ENCODE data around the gene HOXB7.

Gene HOXB7

GRCh38 chr17:48622857-48623256 is 12.0 kb upstream of the HOXB7 start:
- DNase-seq, result no peak

- DNase-seq, result no peak
These were observed 10.9 kb upstream of the HOXB7 start for GRCh38 chr17:48621410-48622392.

DNA sequence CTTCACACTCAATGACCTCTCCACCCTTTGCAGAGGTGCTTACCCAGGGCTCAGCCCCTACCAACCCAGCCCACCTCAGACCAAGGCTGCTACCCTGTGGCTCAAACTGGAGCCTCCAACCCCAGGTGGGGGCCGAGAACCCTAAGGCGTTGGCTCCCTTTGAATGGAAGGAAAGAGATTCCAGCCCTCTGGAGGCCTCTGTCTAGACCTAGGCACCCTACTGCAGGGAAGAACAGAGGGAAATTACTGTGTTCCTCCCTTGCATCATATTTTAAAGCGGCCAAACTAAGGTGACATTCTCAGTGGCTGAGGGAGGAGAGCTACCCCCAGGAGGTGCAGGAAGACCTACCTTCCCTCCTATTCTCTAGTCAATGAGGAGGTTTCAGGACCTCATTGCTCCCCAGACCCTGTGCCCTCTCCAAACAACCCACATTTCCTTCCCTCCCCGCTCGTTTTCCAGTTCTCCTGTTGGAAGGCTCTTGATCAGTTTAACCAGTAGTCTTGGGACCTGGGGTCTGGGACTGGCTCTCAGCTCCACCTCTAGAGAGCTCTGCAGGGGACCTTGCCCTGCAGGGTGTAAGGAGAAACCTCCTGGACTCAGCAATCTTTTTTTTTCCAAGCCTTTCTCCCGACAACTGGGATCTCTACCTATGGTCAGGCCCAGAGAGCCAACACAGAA is 9.8 kb upstream of the HOXB7 start:
- DNase-seq, result no peak

DNA sequence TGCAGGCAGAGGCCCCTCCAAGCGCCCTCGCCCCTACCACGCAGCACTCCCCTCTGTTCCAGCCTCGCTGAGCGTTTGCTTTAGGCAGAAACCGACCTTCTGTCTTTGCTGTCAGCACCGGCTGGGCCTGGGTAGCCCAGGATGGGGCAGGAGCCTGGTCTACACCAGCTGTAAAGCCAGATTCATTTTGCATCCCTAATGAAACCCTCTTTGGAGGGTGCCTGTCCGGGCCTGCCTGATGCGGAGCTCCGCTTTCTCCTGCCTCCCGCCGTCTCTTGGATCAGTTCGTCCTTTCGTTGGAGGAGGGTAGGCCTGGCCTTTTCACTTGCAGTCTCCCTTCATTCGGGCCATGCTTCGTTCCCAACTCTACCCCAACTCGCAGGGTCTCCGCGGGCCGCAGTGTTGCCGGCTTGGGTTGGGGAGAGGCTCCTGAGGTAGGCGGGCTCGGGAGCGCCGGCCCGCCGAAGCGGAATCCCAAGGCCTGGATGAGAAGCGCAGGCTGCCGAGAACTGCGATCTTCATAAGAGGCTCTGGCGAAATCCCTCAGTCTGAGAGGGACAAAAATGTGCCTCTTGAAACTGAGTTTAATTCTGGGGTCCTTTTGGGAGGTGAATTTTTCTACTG is 9.1 kb upstream of the HOXB7 start:
- no peak for DNase-seq

DNA sequence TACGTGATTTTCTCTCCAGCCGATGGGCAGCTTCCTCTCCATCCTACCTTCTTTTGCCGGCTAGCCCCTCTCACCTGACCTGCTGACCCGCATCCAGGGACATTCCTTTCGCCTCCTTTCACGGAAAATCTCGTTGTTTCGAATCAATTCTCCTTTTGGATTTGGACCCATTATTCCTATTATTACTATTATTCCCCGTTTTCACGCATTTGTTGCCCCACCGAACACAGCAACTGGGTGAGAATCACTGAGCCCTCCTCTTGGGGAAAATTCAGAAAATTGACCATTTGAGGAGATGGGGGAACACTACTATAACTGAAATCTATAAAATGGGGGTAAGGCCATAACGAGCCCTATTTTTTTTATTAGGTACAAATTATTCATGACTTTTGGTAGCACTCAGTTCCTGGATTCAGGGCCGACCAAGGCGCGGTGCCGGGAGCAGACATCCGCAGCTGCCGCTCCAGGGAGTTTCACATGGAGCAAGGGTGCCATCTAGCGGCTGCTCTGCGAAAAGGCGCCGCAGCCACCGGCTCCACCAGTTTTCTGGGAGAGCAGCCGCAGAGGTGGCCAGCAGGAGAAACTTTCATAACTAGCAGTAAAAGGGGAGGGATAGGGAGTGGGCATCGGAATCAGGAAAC is 7.6 kb upstream of the HOXB7 start:
- DNase-seq, result peak; percentile 81

GRCh38 chr17:48617471-48618255 is 6.8 kb upstream of the HOXB7 start:
- peak; percentile 43 for DNase-seq

DNA sequence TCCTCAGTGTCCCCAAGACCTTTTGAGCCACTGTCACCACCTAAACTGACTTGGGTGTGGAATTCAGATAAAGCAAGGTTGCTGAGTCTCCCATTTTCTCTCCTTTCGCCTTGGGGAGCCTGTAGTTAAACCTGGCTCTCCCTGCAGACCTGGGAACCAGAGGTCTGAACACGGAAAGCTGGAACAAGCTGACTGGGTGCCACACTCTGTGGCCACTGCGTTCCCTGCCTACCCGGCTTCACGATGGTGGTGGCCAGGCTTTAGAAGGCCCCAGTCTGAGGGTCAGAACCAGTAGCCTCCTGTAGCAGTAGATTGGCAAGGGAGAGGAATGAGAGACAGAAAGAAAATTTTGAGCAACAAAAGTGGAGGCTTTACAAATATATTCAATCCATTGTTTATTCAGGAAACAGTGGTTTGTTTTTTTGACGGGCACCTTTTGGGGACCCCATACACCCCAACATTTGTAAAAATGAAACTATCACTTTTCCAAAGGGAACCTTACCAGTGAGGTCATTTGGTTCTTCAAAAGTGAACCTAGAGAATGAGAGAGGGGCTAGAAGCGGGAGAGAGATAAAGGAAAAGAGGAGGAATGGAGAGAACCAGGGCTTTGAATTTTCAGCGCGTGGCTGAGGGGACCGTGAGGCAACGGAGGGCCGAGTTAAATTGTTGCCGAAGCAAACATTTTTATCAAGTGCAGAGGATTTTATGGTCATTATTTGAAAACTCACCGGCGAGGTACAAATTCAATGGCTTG is 6.1 kb upstream of the HOXB7 start:
- no peak for DNase-seq

GRCh38 chr17:48615963-48616716 is 5.3 kb upstream of the HOXB7 start:
- DNase-seq, result no peak

DNA sequence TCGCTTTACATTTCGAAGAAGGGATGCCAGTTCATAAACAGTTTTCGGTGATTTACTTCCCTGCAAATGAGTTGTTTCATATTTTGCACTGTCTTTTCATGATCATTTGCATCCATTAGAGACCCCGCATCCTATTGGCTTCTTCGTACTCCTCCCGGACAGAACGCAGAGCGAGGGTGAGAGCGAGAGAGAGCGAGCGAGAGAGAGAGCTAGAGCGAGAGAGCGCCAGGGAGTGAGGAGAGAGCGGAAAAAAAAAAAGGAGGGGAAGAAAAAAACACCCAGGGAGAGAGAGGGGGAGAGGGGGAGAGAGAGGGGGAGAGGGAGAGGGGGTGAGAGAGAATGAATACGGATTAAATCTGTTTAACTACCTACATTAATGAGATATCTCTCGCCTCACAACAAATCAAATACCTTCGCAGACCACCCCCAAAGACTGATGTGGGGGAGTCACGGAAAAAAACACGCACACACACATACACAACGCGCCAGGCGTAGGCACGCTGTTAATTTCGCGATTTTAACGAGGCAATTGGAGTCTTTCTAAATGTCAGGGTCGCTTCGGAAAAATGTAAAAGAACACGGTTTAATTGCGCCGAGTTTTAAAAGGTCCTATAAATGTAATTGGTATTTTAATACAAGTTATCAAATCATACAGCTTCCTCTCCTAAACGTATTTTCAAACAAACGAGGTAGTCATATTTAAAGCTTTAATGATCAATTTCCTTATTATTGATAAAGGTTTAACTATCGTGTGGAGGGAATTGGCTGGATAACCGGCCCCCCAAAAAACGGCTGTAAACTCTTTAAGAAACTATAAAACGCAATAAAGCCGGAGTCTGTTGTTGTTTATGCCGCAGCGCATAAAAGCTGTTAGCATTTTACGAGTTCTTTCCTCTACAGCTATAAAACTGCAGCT is 4.5 kb upstream of the HOXB7 start, which contains the start of gene HOXB8:
Gene HOXB8, minus strand, starts transcription at position 246 of the 916 bp plus-strand sequence. CDS start 588 bp downstream, outside the sequence.
- no peak for DNase-seq

GRCh38 chr17:48613862-48614694 is 3.3 kb upstream of the HOXB7 start:
- DNase-seq, result no peak

GRCh38 chr17:48612854-48613691 is 2.3 kb upstream of the HOXB7 start:
- no peak for DNase-seq

DNA sequence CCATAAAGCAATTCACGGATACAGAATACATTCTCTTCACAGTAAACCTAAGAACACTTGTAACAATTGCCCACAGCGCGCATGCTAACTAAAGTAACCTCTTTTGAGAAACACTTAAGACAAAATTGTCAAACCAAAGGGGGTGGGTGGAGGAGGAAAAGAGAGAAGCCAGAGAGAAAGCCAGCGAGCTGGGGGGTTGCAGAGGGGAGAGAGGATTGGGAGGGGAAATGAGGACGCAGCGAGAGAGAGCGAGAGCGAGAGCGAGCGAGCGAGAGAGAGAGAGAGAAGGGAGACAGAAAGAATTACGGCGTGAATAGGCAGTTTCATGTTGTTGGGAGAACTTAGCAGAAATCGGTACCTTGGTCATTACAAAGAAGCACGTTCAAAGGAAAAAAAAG is 1.6 kb upstream of the HOXB7 start:
- DNase-seq, result peak; percentile 41

- peak; percentile 88 for DNase-seq
These were observed 1.1 kb upstream of the HOXB7 start for GRCh38 chr17:48611681-48612455.

GRCh38 chr17:48611213-48611612 is 396 bp upstream of the HOXB7 start:
- peak; percentile 59 for DNase-seq

GRCh38 chr17:48609759-48610281 is 997 bp downstream of the HOXB7 start:
- peak; percentile 57 for DNase-seq

DNA sequence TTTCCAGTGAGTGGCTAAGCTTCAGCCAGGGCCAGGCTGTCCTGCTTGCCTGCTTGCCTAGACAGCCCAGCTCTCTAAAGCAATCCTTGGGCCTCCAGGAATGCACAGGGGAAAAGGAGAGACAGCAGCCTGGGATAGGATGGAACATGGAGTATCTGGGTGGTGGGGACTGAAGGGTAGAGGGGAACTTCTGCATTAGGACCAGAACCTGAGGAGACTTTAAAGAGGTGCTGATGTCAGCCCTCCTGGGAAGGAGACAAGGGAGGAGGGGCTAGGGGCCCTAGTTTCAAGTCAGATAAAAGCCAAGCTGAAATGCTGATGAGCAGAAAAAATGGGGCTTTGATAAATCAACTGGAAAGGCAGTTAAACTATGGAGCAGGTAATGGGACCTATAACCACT is 1.8 kb downstream of the HOXB7 start:
- DNase-seq, result no peak

GRCh38 chr17:48608494-48608834 is 2.4 kb downstream of the HOXB7 start:
- DNase-seq, result no peak
